Measurements from ENCODE around the gene SH2D4B.

DNA sequence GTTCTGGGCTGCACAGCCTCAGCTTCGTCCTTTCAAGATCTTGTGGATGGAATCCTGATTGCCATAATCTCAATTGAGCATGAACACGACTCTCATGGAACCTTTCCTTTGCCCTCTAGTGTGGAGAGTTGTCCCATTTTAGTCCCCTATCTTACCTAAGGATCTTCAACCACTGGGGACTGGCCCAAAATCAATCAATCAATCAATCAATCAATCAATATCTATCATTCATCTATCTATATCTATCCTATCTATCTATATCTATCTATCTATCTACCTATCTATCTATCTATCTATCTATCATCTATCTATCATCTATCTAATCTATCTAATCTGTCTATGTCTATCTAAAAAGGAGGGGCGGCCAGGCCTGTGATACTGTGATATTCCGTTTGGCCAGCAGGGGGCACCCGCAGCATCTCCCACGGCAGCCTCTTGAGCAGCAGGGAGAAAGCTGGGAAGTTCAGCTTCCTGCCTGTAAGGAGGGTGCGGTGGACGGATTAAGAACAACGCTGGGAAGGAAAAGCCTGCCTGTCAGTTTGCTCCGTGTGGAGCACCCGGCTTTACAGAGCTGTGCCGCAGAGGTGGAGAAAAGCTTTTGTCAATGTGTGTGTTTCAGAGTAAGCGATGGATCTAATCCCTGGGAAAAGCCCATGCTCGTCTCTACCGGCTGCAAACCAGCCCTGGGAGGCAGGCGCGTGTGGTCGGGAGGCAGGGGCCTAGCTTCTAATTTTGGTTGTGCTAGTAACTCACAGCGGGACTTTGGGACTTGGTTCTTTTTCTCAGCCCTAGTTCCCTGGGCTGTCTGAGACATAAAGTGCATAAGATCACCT is 124.9 kb downstream of the SH2D4B start:
- peak; percentile 97 for TF ChIP-seq CTCF (conservative IDR thresholded peaks at IDR 0.05)
- TF ChIP-seq EZH2 (IDR thresholded peaks at IDR 0.05; ENCODE audit: low read depth), result no peak

Data from PC-9 (cell line).